ENCODE results near the gene CRAT.
"Not testable (repeated sequence)": the region's sequence is repeated elsewhere in the genome, so short reads cannot be mapped to it uniquely, and the experiment has no call there.

CRAT gene

DNA sequence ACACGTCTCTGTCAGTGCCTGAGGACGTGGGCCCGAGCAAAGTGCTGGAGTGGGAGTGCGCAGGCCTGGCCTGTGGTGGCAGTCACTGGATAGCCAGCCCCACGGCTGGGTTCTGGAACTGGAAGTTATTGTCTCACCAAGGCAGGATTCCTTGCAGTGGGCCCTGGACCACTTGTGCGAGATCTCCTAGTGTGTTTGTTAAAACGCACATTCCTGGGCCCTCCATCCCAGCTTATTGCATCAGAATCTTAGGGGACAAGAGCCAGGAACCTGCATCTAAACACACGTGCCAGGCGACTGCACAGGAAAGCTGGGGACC is 27.5 kb upstream of the CRAT start:
- no peak for DNase-seq

- DNase-seq, result no peak
Observed at GRCh38 chr9:129137292-129138143, 26.9 kb upstream of the CRAT start.

DNA sequence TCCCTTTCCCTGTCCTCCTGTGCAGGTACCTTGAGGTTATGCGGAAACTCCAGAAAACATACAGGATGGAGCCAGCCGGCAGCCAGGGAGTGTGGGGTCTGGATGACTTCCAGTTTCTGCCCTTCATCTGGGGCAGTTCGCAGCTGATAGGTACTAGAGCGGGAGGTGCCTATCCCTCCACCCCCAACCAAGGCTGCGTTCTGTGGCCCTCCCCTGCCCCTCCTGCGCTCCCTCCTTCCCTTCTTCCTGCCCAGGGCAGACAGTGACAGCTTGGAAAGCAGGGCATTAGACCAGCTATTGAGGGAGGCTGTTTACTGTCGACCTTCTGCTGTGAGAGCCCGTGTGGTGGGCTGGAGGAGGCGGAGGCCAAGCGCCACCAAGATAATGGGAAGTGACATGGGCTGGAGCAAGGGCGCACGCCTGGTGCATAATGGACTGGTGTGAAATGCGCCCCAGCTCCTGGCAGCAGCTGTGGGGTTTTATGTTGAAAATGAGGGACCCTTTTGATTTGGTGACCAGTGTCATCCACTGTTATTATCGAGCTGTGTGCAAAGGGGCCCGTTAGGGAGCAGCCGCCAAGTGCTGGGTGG is 25.9 kb upstream of the CRAT start:
- DNase-seq, result no peak

GRCh38 chr9:129135476-129135875 is 24.9 kb upstream of the CRAT start:
- DNase-seq, result no peak

DNA sequence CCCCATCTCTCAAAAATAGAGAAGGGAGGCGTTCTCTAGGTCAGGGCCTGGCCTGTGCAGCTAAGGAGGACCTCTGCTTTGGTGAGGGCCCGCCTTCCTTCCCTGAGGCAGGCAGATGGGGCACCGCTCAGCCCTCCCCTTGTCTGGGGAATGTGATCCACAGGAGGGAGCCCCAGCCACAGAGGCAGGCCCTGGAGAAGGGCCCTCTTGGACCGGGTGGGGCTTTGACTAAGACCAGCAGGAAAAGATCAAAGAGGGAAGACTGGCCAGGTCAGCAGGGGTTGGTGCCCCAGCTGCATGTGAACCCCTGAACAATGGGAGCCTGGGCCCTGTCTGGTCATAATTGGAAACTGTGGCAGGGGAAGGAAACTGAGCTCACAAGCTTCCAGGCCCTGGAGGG is 22.5 kb upstream of the CRAT start:
- no peak for DNase-seq

DNA sequence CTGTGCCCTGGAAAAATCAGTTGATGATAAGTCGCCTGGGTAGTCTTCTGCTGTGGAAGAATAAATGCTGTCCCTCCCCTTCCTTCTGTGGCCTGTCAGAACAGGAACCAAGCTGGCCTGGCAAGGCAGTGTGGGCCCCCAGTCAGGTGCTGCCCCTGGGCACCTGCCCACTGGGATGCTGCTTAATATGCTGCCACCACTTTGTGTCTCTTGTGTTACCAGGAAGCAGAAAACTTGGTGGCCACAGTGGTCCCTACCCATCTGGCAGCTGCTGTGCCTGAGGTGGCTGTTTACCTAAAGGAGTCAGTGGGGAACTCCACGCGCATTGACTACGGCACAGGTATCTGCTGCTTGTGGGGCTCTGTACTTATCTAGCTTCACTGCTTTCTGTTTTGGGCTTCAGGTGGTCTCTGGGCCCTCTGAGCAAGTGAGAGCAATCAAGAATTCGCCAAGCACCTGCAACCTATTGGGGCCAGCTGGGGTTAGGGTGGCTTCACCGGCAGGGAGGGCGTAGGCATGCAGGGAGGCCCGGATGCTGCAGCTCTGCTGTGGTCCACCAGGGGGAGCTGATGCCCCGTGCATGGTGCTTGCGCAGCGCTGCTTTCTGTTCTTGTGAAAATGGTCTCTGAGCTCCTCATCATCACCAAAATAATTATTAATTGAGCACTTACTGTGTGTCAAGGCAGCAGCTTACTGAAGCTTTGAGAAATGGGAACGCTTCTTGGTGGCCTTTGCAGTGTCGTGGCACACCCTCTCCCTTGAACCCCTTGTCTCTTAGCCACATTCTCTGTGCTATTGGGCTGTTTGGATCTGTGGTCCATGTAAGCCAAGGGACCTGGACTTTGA is 20.9 kb upstream of the CRAT start:
- peak; percentile 45 for DNase-seq

DNA sequence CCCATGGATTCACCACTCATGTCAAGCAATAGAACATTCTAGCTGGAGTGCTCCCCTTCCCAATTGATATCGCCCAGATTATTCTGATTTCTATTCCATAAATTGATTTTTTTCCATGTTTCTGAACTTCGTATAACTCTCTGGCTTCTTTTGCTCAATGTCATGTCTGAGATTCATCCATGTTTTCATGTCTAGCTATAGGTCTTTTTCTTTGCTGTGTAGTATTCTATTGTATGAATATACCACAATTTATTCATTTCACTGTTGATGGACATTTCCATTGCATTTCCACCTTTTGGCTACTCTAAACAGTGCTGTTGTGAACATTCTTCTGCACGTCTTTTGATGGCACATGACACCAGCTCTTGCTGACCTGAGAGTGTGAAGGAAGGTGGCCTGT is 20.2 kb upstream of the CRAT start:
- DNase-seq, result no peak

DNA sequence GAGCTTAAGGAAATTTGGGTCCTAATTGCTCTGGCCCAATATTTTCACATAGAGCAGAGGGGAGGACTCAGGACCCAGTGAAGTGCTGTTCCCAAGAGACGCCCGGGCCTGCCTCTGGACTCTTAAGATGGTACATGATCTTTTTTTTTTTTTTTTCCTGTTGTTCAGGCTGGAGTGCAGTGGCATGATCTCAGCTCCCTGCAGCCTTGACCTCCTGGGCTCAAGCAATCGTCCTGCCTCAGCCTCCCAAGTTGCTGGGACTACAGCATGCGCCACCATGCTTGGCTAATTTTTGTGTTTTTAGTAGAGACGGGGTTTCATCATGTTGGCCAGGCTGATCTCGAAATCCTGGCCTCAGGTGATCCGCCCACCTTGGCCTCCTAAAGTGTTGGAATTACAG is 19.7 kb upstream of the CRAT start:
- DNase-seq, result not testable (repeated sequence)

DNA sequence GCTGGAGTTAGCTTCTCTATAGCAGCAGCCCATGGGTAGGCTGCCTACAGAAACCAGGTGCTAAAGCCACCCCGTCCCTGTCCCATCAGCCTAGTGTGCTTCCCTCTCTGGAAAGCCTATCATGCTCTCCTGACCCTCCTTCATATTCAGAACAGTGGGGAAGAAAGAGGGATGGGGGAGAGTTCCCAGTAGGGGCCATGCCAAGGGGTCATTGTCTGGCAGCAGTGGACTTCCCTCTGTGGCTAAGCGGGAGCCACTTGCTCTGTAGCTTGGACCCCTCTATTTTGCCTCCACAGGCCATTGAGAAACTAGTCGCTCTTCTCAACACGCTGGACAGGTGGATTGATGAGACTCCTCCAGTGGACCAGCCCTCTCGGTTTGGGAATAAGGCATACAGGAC is 18.1 kb upstream of the CRAT start:
- no peak for DNase-seq

- DNase-seq, result no peak
Observed at GRCh38 chr9:129126749-129127618, 16.4 kb upstream of the CRAT start.

DNA sequence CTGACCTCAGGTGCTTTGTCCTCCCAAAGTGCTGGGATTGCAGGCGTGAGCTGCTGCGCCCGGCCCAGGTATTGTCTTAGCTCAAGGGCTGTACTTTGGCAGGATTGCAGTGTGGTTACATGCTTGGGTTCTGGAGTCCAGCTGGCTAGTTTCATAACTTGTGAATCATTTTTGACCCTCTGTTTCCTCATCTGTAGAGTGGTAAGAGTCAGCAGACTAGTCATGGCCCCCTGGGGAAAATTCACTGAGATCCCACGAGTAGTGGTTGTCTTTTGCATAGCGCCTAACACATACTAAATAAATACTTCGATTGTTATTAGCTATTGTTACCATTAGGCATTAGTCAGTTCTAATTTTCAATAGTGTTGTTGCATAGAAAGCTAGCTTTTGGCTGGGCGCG is 14.9 kb upstream of the CRAT start:
- DNase-seq, result no peak

- DNase-seq, result no peak
Observed at GRCh38 chr9:129124506-129125069, 14.0 kb upstream of the CRAT start.

- DNase-seq, result not testable (repeated sequence)
Observed at GRCh38 chr9:129122976-129123375, 12.4 kb upstream of the CRAT start.

DNA sequence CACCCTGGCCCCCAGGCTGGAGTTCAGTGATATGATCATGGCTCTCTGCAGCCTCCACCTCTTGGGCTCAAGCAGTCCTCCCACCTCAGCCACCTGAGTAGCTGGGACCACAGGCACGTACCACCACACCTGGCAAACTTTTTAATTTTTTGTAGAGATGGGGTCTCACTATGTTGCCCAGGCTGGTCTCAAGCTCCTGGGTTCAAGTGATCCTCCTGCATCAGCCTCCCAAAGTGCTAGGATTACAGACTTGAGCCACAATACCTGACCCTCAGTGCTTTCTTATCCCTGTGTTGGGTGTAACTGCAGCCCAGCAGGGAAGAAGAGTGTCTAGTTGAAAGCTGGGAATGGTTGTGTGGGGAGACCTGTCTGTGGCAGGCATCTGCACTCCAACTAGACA is 11.5 kb upstream of the CRAT start:
- no peak for DNase-seq

- no peak for DNase-seq
Observed at GRCh38 chr9:129121483-129121882, 10.9 kb upstream of the CRAT start.

DNA sequence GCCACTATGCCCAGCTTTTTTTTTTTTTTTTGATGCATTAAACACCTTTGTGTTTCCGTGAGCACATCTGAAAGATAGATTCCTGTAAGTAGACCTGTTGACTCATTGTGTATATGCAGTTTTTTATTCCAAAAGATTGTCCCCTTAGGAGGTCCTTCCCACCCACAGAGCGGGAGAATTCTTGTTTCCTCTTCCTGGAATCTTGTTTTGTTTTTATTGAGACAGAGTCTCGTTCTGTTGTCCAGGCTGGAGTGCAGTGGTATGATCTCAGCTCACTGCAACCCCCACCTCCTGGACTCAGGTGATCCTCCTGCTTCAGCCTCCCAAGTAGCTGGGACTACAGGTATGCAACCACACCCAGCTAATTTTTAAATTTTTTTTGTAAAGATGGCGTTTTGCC is 8.2 kb upstream of the CRAT start:
- DNase-seq, result no peak

DNA sequence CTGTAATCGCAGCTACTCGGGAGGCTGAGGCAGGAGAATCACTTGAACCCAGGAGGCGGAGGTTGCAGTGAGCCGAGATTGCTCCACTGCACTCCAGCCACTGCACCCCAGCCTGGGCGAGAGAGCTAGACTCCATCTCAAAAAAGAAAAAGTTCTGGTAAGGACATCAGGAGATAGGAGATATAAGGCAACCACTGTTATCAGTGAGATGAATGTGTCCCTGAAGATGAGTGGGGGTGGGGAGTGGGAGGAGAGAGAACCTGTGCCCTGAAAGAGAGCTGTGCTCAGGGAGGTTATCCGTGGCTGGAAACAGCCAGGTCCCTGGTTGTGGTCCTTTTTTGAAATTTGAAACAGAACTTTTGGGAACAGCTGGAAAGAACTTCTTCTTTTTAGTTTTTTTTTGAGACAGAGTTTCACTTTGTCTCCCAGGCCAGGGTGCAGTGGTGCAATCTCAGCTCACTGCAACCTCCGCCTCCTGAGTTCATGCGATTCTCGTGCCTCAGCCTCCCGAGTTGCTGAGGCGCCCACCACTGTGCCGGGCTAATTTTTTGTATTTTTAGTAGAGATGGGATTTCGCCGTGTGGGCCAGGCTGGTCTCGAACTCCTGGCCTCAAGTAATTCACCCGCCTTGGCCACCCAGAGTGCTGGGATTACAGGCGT is 3.2 kb upstream of the CRAT start:
- DNase-seq, result no peak

- DNase-seq, result not testable (repeated sequence)
Observed at GRCh38 chr9:129112526-129112925, 1.9 kb upstream of the CRAT start.

GRCh38 chr9:129111528-129112151 is 1.0 kb upstream of the CRAT start:
- DNase-seq, result no peak

DNA sequence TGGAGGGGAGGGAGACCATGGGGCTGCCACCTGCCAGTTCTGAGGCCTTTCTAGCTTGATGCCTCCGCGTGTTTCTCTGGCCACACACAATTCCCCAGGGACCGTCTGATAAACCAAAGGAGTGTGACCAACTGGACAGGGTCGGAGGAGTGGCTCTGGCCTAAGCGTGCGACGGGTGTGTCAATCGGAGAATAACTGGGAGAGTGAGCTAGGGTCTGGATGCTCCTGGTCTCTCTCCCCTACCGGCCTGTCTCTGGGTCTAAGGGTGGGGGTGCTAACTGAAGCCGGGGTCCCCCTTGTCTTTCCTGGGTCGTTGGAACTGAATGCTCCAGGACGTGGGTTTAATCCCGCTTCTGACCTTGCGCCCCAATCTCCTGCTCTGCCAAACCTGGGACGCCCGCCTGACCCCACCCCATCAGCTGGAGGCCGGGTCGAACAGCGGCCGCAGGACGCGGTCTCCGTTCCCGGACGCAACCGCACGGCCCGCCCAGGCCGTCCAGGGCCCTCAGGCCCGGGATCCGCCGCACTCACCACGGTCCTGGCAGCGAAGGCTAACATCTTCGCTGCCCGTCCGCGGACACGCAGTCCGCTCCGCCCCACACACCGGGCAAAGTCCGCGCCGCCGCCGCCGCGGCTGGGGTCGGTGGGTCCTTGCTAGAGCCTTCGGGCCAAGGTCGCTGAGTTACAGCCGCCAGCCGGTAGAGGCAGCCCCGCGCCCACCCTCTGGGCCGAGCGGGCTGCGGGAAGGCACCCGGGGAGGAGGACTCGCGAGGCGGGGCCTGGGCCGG is 447 bp downstream of the CRAT start:
- DNase-seq, result no peak

DNA sequence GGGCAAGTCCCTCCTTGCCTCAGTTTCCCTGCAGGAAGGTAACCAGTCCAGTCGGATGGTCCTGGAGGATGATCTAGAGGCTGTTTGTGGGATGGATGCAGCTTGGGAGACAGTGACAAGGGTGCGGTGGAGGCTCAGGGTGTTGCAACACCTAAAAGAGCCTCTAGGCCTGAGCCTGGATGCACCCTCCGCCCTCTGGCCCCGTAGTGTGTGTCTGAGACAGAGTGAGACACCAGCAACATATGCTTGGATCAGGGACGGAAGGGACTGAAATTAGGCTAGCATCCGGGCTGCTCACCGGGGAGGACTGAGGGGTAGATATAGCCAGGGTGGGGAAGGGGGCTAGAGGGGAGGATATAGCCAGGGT is 1.1 kb downstream of the CRAT start:
- DNase-seq, result no peak
